Effector memory CD8-positive, alpha-beta T cell (primary cell): ENCODE results near the gene TBC1D22A.
A peak's percentile ranks its signal among the peaks of the same experiment; 100 is the strongest.

Experiments
- ATAC-seq: fragments of 150-1000 bp; cut with Tn5 transposase; replicated peaks from 2 replicates; pipeline ENCODE4 v1.10.0; 2021; ENCODE audit warnings: mild to moderate bottlenecking, moderate library complexity
- DNase-seq, 3 experiments: peaks; one replicate each; pipeline ENCODE4 v3.0.0; 2021
- H3K27ac Mint-ChIP-seq, 2 donors: one replicate each; pipeline ENCODE4 v1.8.0; 2022; ENCODE audit warnings: mild to moderate bottlenecking in 2 of 2, mixed read lengths in 2 of 2, moderate library complexity in 2 of 2
- H3K27me3 Mint-ChIP-seq, 2 donors: one replicate each; pipeline ENCODE4 v1.8.0; 2022; ENCODE audit warnings: mixed read lengths in 2 of 2
- H3K36me3 Mint-ChIP-seq: one replicate; pipeline ENCODE4 v1.8.0; 2022; ENCODE audit warnings: mild to moderate bottlenecking, moderate library complexity, mixed read lengths; ENCODE audit not compliant: insufficient read depth
- H3K4me1 Mint-ChIP-seq, 2 donors: one replicate each; pipeline ENCODE4 v1.8.0; 2022; ENCODE audit warnings: low read depth in 2 of 2, mixed read lengths in 2 of 2
- H3K4me3 Mint-ChIP-seq, 2 donors: one replicate each; pipeline ENCODE4 v1.8.0; 2022; ENCODE audit warnings: mild to moderate bottlenecking in 2 of 2, mixed read lengths in 2 of 2, moderate library complexity in 2 of 2
- H3K9me3 Mint-ChIP-seq, 2 donors: one replicate each; pipeline ENCODE4 v1.8.0; 2022; ENCODE audit warnings: mixed read lengths in 2 of 2

The TBC1D22A gene

DNA sequence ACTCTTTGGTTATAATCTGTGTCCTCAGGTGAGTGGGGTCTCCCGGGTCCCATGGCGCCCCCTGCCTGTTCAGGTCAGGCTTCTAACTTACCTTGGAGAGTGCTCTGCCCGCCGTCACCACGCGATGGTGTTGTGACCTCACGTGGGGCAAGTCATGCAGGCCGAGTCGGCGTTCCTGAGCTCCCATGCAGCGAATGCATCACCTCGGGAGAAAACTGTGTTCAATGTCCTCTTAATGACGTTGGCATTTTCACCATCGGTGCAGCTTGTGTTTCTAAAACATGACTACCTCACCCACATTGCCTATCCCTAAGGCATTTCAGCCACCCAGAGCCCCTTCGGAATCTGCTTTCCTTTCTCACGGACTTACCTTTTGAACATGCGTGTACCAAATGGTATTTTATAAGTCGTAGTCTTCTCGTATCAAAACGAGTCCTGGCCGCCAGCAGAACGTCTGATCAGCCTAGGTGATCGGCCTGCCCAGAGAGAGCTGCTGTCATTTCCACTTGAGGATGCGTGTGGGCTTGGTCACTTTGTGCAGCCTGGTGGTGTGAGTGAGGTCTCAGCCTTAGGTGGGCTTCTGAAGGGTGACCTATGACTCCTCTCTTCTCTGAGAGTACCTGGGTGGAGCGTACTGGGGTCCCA is 64.8 kb downstream of the TBC1D22A start:
- no peak for DNase-seq
- Mint-ChIP-seq H3K9me3 (no peaks in the 10 kb centered on the region), H3K4me3 (no peak overlapping the region), H3K27me3 (no peaks in the 10 kb centered on the region), H3K36me3 (peaks cover 9% of the 10 kb centered on the region), H3K4me1 (peaks cover 33 to 49% of the 10 kb centered on the region in 2 donors), H3K27ac (no peak overlapping the region)
- no peak for ATAC-seq

DNA sequence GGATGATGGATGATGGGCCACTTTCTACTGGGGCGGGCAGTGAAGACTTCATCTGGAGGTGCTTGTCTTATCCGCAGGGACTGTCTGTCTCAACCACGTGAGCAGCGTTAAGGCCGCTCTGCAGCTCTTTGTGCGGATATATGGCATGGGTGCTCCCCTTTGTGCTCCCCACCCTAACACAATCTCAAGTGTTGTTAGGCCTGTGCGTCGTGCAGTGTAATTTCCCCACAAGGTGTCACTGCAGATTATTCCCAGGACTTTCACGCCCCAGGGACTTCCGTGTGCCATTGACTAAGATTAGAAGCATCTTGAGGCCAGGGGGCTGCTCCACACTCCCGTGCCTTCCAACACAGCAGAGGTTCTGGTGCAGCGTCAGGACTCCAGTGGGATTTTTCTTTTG is 65.3 kb downstream of the TBC1D22A start:
- Mint-ChIP-seq H3K4me3 (no peak overlapping the region), H3K36me3 (peaks cover 9% of the 10 kb centered on the region), H3K9me3 (no peaks in the 10 kb centered on the region), H3K27me3 (no peaks in the 10 kb centered on the region), H3K27ac (no peak overlapping the region), H3K4me1 (peaks cover 28 to 47% of the 10 kb centered on the region in 2 donors)
- no peak for DNase-seq
- no peak for ATAC-seq

DNA sequence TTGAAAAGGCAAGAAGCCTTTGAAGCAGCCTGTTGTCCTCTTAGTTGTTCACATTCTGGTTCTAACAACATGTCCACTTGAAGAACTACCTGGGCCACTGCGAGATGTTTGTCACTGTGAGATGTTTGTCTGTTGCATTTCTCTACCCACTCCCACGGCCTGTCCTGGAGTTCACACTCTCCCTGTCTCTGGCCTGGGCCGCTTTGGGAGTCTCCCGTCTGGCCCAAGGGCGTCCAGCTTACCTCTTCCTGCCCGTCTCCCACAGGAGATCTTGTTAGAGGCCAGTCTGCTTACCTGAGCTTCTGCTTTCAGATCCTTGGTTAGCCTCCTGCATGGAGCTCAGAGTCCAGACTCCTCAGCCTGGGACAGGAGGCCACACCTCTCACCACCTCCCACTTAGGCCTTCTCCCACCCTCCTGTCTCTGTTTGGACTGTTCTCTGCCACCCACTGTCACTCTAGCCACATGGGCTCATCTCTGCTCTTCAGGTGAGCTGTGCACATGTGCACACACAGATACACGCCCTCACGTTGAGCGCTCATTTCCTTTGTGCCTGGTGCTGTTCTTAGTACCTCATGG is 66.0 kb downstream of the TBC1D22A start:
- H3K4me1 Mint-ChIP-seq: peaks cover 27 to 44% of the 10 kb centered on the region in 2 donors
- H3K27ac Mint-ChIP-seq: peak overlapping the region in 1 of 2 donors; percentile 21
- H3K27me3 Mint-ChIP-seq: no peaks in the 10 kb centered on the region
- no peaks in the 10 kb centered on the region for H3K9me3 Mint-ChIP-seq
- ATAC-seq (no peak), DNase-seq (no peak)
- peaks cover 9% of the 10 kb centered on the region for H3K36me3 Mint-ChIP-seq
- H3K4me3 Mint-ChIP-seq: no peak overlapping the region

DNA sequence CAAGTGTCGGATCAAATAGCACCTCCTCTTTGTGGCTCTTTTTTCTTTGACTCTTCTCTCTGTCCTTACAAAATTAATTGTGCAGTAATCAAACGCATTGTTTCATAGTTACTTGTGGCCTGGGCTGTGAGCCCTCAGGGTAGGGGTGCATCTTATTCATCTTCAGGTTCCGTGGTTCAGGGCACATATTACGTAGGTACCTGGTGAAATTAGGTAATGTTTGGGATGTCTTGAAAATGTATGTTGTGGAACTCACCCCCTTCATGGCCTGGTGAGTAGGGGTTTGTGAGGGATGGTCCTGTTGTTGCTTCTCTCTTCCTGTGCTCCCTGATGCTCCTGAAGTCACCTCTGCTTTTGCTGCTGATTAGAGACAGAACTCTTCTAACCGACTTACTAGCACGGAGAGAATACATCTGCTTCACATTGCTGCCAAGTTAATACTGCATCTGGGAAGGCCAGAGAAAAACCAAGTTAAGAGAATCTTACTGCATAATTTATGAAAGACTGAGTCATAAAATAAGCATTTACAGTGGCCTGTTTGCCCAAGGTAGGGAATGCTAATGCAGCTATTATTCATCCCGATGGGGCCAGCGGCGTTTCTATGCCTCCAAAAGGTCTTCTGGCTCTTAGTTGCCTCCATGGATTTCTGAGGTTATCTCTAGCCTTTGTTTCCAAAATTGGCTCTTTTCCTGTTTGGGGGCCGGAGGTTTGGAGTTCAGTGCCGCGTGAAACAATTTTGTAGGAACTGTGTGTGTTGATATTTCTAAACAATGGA is 66.9 kb downstream of the TBC1D22A start:
- H3K36me3 Mint-ChIP-seq: peaks cover 9% of the 10 kb centered on the region
- peaks cover 23 to 40% of the 10 kb centered on the region in 2 donors for H3K4me1 Mint-ChIP-seq

DNA sequence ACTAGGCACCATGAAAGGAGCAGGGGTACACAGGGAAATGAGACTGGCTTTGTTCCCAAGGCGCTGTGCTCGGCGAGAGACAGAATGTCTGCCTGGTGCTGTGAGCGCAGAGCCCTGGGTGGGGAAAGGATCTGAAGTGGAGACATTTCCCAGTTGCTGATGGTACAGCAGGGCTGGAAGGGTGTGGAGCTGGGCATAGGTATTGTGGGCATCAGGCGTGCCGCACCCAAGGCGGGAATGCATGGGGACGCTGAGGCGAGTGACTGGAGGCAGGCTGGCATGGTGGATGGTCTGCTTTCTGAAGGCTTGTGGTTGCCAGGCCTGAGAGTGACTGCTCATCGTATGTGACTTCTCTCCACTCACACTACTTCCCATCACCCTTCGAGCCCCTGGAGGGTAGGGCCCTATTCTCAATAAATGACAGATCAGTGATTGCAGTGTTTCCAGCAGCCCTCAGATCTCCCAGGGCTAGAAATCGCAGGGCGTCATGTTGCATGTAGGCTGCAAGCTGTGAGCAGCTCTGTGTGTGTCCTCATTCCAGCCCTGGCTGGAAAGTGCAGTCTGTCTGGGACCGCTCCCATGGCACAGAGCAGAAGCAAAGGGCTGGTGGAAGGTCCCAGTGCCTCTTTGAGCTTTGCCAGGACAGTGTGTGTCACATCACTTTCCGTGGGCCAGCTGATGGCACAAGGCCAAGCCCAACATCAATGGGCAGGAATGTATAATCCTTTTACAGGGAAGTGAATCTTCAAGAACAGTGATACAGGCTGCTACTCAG is 67.7 kb downstream of the TBC1D22A start:
- Mint-ChIP-seq H3K27me3 (no peaks in the 10 kb centered on the region), H3K27ac (peak overlapping the region in 1 of 2 donors; percentile 23), H3K36me3 (peaks cover 9% of the 10 kb centered on the region), H3K4me1 (peaks cover 18 to 36% of the 10 kb centered on the region in 2 donors), H3K4me3 (no peak overlapping the region), H3K9me3 (peaks cover 4 to 7% of the 10 kb centered on the region in 2 donors)
- ATAC-seq (no peak), DNase-seq (no peak)

More for the DNA sequence above, 66.9 kb downstream of the TBC1D22A start:
- Mint-ChIP-seq H3K27ac (peak overlapping the region in 1 of 2 donors; percentile 21), H3K9me3 (no peaks in the 10 kb centered on the region), H3K27me3 (no peaks in the 10 kb centered on the region), H3K4me3 (no peak overlapping the region)
- ATAC-seq (no peak), DNase-seq (no peak)

DNA sequence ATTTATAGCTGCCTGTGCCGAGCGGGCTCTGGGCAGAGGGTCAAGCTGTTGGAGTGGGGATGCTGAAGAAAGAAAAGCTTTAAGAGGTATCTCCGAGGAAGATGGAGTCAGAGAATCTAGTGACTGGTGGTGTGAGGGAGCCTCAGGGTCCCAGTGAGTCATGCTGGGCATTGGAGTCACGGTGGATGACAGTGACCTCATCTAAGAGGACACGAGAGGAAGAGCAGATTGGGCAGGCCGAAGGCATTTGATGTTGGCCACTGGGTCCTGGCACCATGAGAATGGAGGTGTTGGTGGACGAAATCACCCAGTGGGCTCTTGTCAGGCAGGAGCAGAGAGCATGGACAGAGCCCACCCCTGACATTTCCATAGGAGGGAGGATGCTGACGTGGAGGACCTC is 68.4 kb downstream of the TBC1D22A start:
- DNase-seq (no peak), ATAC-seq (no peak)
- peaks cover 9% of the 10 kb centered on the region for H3K36me3 Mint-ChIP-seq
- H3K9me3 Mint-ChIP-seq: peaks cover 6 to 12% of the 10 kb centered on the region in 2 donors
- H3K4me3 Mint-ChIP-seq: no peak overlapping the region
- peak overlapping the region in 1 of 2 donors; percentile 23 for H3K27ac Mint-ChIP-seq
- no peaks in the 10 kb centered on the region for H3K27me3 Mint-ChIP-seq
- peaks cover 18 to 34% of the 10 kb centered on the region in 2 donors for H3K4me1 Mint-ChIP-seq

DNA sequence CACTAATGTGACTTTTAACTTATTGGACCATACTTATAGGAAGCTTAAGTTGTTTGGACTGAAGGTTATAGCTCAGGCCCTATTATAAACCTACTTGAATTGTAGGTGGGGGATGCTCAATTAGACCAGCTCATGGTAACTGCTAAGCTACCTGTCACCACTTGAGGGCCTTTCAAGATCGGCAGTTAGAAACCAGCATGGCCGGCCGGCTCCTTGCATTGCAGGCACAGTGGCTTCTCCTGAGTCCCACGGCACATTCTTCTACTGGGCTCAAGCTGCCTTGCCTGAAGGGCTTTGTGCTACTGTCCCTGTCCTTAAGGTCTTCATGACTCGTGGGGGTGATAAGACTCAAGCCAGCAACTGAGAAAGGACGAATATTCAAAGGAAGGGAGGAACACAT is 70.8 kb downstream of the TBC1D22A start:
- Mint-ChIP-seq H3K4me1 (peaks cover 23 to 28% of the 10 kb centered on the region in 2 donors), H3K36me3 (peaks cover 5% of the 10 kb centered on the region), H3K9me3 (peaks cover 6 to 12% of the 10 kb centered on the region in 2 donors), H3K4me3 (no peak overlapping the region), H3K27ac (no peak overlapping the region), H3K27me3 (no peaks in the 10 kb centered on the region)
- ATAC-seq: no peak
- no peak for DNase-seq

DNA sequence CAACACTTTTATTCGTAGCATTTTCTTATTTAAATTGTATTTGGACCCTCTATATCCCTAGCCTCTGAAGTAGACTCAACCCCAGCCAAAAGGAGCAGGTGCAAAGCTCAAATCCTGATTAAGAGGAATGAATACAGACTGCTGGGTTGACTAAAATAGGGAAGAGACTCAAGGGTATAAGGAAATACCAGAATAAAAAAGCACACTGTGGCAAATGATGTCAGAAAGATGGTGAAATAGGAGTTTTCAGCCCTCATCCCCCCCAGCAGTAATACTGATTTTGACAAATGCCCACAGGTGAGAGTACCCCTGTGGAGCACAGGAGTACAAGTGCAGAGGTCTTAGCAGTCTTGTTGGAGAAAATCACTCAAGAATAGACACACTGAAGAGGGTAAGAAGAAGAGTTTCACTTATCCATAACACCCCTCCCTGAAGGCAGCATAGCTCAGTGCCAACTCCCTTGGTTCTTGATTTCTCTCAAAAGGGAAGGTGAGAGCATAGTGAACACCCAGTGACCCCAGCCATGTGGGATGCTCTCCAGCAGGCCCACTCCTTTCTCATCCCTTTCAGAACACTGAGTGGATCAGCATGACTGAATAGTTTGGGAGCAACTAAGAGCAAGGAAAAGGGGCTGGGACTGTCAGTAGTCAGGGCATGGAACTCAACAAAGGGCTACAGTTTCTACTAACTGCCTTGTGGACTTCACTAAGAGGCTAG is 71.7 kb downstream of the TBC1D22A start:
- Mint-ChIP-seq H3K4me3 (no peak overlapping the region), H3K36me3 (peaks cover 5% of the 10 kb centered on the region), H3K27me3 (no peaks in the 10 kb centered on the region), H3K27ac (no peak overlapping the region), H3K9me3 (peaks cover 6 to 12% of the 10 kb centered on the region in 2 donors), H3K4me1 (peaks cover 15 to 26% of the 10 kb centered on the region in 2 donors)
- no peak for DNase-seq
- no peak for ATAC-seq

DNA sequence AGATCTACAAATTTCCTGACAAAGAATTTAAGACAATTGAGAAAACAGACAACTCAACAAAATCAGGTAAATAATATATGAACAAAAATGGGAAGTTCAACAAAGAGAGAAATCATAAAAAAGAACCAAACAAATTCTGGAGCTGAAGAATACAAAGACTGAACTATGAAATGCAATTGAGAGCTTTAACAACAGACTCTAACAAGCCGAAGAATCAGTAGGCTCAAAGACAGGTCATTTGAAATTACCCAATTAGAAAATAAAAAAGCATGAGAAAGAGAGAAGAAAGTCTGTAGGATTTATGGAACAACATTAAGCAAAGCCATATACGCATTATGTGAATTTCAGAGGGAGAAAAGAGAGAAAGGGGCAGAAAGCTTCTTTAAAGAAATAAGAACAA is 72.8 kb downstream of the TBC1D22A start:
- Mint-ChIP-seq H3K9me3 (peaks cover 6 to 12% of the 10 kb centered on the region in 2 donors), H3K36me3 (peaks cover 2% of the 10 kb centered on the region), H3K4me1 (peaks cover 9 to 21% of the 10 kb centered on the region in 2 donors), H3K4me3 (no peak overlapping the region), H3K27me3 (no peaks in the 10 kb centered on the region), H3K27ac (no peak overlapping the region)
- ATAC-seq (no peak), DNase-seq (no peak)

DNA sequence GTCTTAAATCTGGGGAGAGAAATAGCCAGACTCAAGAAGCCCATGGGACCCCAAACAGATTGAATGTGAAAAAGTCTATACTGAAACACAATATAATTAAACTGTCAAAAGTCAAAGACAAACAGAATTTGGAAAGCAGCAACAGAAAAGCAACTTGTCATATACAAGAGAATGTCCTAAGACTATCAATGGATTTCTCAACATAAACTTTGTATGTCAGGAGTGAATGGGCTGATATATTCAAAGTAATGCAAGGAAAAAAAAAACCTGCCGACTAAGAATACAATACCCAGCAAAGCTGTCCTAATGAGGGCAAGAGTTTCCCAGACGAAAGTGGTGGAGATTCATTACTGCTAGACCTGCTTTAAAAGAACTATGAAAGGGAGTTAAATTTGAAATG is 73.2 kb downstream of the TBC1D22A start:
- Mint-ChIP-seq H3K36me3 (peaks cover 2% of the 10 kb centered on the region), H3K9me3 (peaks cover 6 to 12% of the 10 kb centered on the region in 2 donors), H3K4me1 (peaks cover 8 to 22% of the 10 kb centered on the region in 2 donors), H3K27ac (no peak overlapping the region), H3K27me3 (no peaks in the 10 kb centered on the region), H3K4me3 (no peak overlapping the region)
- no peak for ATAC-seq
- DNase-seq: no peak

DNA sequence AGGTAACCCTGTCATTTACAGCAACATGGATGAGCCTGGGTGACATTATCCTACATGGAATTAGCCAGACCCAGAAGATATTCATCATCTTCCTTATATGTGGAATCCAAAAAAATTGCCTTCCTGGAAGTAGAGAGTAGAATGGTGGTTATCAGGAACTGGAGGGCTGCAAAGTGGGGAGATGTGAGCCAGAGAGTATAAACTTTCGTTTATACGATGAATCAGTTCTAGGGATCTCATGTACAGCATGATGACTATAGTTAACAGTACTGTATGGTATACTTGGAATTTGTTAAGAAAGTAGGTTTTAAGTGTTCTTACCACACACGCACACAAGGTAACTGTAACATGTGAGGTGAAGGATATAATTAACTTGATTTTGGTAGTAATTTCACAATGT is 79.1 kb downstream of the TBC1D22A start:
- Mint-ChIP-seq H3K4me1 (peaks cover 33 to 50% of the 10 kb centered on the region in 2 donors), H3K4me3 (no peak overlapping the region), H3K27me3 (no peaks in the 10 kb centered on the region), H3K27ac (peak overlapping the region in 1 of 2 donors; percentile 47), H3K9me3 (no peaks in the 10 kb centered on the region), H3K36me3 (peaks cover 10% of the 10 kb centered on the region)
- DNase-seq (no peak), ATAC-seq (no peak)

DNA sequence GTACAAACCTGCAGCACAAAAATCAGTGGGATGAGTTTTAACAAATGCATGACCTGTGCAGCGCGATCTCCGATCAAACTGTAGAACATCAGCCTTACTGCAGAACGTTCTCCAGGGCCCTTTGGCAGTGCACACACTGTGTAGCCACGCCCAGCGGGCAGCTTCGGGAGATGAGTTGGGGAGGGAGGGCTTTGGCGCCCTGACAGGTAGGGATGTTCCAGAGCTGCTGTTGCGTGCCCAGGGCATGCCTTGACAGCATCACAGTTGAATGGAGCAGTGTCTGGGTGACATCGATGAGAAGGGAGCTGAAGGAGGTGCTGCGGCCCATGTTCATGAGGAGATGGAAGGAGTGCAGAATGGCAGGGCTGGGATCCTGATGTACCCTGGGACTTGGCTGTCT is 80.2 kb downstream of the TBC1D22A start:
- Mint-ChIP-seq H3K27me3 (no peaks in the 10 kb centered on the region), H3K27ac (peak overlapping the region in 1 of 2 donors; percentile 49), H3K9me3 (no peaks in the 10 kb centered on the region), H3K36me3 (peaks cover 11% of the 10 kb centered on the region), H3K4me3 (no peak overlapping the region), H3K4me1 (peaks cover 40 to 55% of the 10 kb centered on the region in 2 donors)
- ATAC-seq: no peak
- no peak for DNase-seq
